Activated B cell treated with CpG ODN at 0.5 μM for 24 hours (primary cell): ENCODE results near the gene TTYH1. TPM values are rescaled to one million over a fixed set of nuclear protein-coding genes. Genes with fewer than 3 reads are reported as not detected.

ENCODE experiments used
- ATAC-seq: fragments of 200-7000 bp; cut with Tn5 transposase; one replicate; pipeline ENCODE4 v1.10.0; 2021; ENCODE audit warnings: low read depth, mild to moderate bottlenecking, moderate library complexity
- CTCF ChIA-PET: fragments of 350-600 bp; sonication (Branson Sonifier 250); formaldehyde crosslinking; loops from one replicate; lab custom pipeline; 2021; ENCODE audit warnings: antibody characterized with exemption; lab: Charles Lee
- POLR2A ChIA-PET: fragments of 350-600 bp; sonication (Branson Sonifier 250); formaldehyde crosslinking; loops from one replicate; lab custom pipeline; 2021; ENCODE audit warnings: antibody characterized with exemption; lab: Charles Lee
- DNase-seq: peaks from one replicate; pipeline ENCODE4 v3.0.0; 2022
- H3K27ac Mint-ChIP-seq: one replicate; pipeline ENCODE4 v1.8.0; 2020; ENCODE audit warnings: mixed read lengths
- H3K27me3 Mint-ChIP-seq: one replicate; pipeline ENCODE4 v1.8.0; 2021; ENCODE audit warnings: mixed read lengths
- H3K36me3 Mint-ChIP-seq: one replicate; pipeline ENCODE4 v1.8.0; 2021; ENCODE audit warnings: low read depth, mixed read lengths
- H3K4me1 Mint-ChIP-seq: one replicate; pipeline ENCODE4 v1.8.0; 2021; ENCODE audit warnings: mixed read lengths
- H3K4me3 Mint-ChIP-seq: one replicate; pipeline ENCODE4 v1.8.0; 2020; ENCODE audit warnings: mild to moderate bottlenecking, mixed read lengths
- H3K9me3 Mint-ChIP-seq: one replicate; pipeline ENCODE4 v1.8.0; 2020; ENCODE audit warnings: mixed read lengths
- intact Hi-C: fragments of 100-400 bp; cut with micrococcal nuclease; formaldehyde crosslinking; loops from one replicate; pipeline ENCODE4 v1.15.1; 2024
- total RNA-seq: library from RNA; stranded (reverse); gene quantifications from 2 replicates; pipeline ENCODE4 v1.2.3, GENCODE V29; 2022
- TF ChIP-seq, protein P1 (sequence below): fragments of 200-600 bp; IDR thresholded peaks from one replicate; pipeline ENCODE4 v1.8.0; 2022; ENCODE audit warnings: antibody characterized with exemption, mild to moderate bottlenecking

Gene TTYH1
- total RNA-seq, 1 donor from 2014 or later, result not detected

DNA sequence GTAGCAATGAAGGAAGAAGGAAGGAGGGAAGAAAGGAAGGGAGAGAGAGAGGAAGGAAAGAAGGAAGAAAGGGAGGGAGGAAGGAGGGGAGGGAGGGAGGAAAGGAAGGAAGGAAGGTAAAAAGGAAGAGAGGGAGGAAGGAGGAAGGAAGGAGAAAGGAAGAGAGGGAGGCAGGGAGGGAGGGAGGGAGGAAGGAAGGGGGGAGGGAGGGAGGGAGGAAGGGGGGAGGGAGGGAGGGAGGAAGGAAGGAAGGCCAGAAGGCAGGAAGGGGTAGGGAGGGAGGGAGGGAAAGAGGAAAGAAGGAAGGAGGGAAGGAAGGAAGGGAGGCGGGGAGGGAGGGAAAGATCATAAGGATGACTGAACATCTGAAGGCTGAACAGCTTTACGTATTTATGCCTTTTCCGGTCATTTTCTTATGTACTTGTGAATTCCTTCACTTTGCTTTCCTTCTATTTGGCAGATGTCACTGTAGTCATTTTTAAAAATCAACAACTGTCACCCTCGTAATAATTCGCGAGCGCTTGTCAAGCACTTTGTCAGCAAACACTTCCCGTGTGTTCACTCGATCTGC lies 6.7 kb upstream of the TTYH1 start:
- Mint-ChIP-seq H3K27ac (no peak overlapping the region), H3K4me1 (no peaks in the 10 kb centered on the region), H3K27me3 (peaks cover 15% of the 10 kb centered on the region), H3K4me3 (no peak overlapping the region), H3K36me3 (no peaks in the 10 kb centered on the region), H3K9me3 (no peaks in the 10 kb centered on the region)
- ChIA-PET POLR2A (no interaction called here), CTCF (interaction anchor here (1.1 kb wide), 1 partner anchor 17 kb away, joined by 3 read pairs; no protein-coding TSS in a partner anchor)
- no peak for DNase-seq
- ATAC-seq, result no peak
- TF ChIP-seq, protein P1, sequence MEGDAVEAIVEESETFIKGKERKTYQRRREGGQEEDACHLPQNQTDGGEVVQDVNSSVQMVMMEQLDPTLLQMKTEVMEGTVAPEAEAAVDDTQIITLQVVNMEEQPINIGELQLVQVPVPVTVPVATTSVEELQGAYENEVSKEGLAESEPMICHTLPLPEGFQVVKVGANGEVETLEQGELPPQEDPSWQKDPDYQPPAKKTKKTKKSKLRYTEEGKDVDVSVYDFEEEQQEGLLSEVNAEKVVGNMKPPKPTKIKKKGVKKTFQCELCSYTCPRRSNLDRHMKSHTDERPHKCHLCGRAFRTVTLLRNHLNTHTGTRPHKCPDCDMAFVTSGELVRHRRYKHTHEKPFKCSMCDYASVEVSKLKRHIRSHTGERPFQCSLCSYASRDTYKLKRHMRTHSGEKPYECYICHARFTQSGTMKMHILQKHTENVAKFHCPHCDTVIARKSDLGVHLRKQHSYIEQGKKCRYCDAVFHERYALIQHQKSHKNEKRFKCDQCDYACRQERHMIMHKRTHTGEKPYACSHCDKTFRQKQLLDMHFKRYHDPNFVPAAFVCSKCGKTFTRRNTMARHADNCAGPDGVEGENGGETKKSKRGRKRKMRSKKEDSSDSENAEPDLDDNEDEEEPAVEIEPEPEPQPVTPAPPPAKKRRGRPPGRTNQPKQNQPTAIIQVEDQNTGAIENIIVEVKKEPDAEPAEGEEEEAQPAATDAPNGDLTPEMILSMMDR, result no peak
- intact Hi-C loops, result no loop called here

DNA sequence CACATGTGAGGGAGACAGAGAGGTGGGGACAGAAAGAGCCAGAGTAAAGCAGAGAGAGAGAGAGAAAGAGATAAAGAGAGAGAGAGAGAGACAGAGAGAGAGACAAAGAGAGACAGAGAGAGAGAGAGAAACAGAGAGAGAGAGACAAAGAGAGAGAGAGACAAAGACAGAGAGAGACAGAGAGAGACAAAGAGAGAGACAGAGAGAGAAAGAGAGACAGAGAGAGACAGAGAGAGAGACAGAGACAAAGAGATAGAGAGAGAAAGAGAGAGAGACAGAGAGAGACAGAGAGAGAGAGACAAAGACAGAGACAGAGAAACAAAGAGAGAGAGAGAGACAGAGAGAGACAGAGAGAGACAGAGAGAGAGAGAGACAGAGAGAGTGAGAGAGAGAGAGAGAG lies 4.2 kb upstream of the TTYH1 start:
- peaks cover 2% of the 10 kb centered on the region for H3K9me3 Mint-ChIP-seq
- H3K36me3 Mint-ChIP-seq, result no peaks in the 10 kb centered on the region
- peaks cover 32% of the 10 kb centered on the region for H3K27me3 Mint-ChIP-seq
- TF ChIP-seq, protein P1, result no peak
- H3K4me3 Mint-ChIP-seq, result no peak overlapping the region
- CTCF ChIA-PET, result no interaction called here
- H3K4me1 Mint-ChIP-seq, result peaks cover 2% of the 10 kb centered on the region
- no peak overlapping the region for H3K27ac Mint-ChIP-seq
- ATAC-seq (no peak), DNase-seq (no peak)
- intact Hi-C loops, result no loop called here
- POLR2A ChIA-PET, result interaction anchor here (0.9 kb wide), 1 partner anchor 51 kb away, joined by 3 read pairs; no protein-coding TSS in a partner anchor

DNA sequence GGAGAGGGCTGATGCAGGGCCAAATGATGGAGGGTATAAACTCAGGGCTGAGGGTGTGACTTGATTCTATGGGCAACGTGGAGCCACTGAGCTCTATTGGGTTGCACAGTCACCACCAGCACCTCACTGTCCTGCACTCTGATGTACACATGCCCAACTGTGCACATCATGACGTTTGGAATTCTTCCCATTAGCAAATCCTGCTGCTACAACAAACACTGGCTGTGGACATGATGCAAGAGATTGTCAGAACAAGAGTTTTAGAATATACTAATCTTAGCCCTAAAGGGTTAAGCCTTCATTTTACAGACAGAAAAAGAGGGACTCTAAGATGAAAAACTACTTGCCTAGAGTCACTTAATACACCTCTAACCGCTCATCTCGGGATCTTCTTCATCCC lies 2.4 kb upstream of the TTYH1 start:
- no peaks in the 10 kb centered on the region for H3K36me3 Mint-ChIP-seq
- TF ChIP-seq, protein P1, result no peak
- H3K4me1 Mint-ChIP-seq, result peaks cover 7% of the 10 kb centered on the region
- ChIA-PET CTCF (no interaction called here), POLR2A (no interaction called here)
- ATAC-seq (no peak), DNase-seq (no peak)
- peaks cover 2% of the 10 kb centered on the region for H3K9me3 Mint-ChIP-seq
- H3K27me3 Mint-ChIP-seq, result peaks cover 41% of the 10 kb centered on the region
- H3K4me3 Mint-ChIP-seq, result no peak overlapping the region
- H3K27ac Mint-ChIP-seq, result no peak overlapping the region
- intact Hi-C loops, result no loop called here

DNA sequence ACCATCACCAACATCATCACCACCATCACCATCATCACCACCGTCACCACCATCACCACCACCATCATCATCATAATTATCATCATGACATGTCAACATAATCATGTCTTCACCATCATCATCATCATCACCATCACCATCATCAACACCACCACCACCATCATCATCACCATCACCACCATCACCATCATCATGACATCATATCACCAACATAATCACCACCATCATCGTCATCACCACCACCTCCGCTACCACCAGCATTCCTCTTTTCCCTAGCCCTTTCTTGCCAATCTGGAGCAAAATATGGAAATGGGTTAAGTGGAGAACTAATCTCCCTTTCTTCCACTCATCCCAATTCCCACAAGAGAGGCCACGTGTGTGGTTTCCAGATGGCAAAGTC lies 1.1 kb upstream of the TTYH1 start:
- ATAC-seq (no peak), DNase-seq (no peak)
- peaks cover 46% of the 10 kb centered on the region for H3K27me3 Mint-ChIP-seq
- TF ChIP-seq, protein P1, result no peak
- POLR2A ChIA-PET, result no interaction called here
- peaks cover 2% of the 10 kb centered on the region for H3K9me3 Mint-ChIP-seq
- peaks cover 11% of the 10 kb centered on the region for H3K4me1 Mint-ChIP-seq
- CTCF ChIA-PET, result no interaction called here
- H3K36me3 Mint-ChIP-seq, result no peaks in the 10 kb centered on the region
- H3K4me3 Mint-ChIP-seq, result no peak overlapping the region
- intact Hi-C loops, result no loop called here
- H3K27ac Mint-ChIP-seq, result no peak overlapping the region

DNA sequence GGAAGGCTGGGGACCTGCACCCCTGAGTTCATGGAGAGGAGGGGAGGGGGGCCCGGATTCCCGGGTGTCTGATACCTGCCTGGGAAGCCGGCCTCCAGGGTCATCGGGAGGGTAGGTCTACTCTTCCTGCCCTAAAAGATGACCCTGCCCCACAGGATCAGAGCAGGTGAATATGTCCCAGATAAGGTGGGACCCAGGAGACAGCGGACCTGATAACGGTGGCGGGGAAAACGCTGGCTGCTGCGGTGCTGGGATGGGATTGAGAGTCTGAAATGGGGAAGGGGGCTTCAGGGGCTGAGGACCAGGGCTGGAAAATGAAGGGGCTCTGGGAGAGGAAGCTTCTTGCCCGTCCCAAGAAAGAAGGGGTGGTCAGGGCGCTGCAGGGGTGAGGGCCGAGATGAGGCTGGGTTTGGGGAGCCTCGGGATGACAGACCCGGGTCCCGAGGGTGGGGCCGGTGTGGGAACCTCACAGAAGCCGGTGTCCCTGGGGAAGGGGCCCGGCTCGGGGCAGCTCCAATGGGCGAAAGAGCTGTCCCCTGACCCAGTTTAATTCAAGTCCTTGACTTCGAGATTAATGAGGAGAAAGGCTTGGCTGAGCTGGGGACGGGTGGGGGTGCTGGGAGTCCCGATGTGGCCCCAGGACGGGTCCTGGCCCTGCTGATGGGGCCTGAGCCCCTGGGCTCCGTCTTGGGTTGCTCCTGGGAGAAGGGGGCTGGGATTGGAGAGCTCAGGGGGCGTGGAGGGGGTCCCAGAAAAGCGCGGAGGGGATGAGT lies 823 bp downstream of the TTYH1 start:
- no peak for ATAC-seq
- CTCF ChIA-PET, result no interaction called here
- no peak overlapping the region for H3K4me3 Mint-ChIP-seq

More for the DNA sequence above, 823 bp downstream of the TTYH1 start:
- peaks cover 52% of the 10 kb centered on the region for H3K27me3 Mint-ChIP-seq
- TF ChIP-seq, protein P1, result no peak
- H3K36me3 Mint-ChIP-seq, result no peaks in the 10 kb centered on the region
- DNase-seq, result no peak
- peaks cover 2% of the 10 kb centered on the region for H3K9me3 Mint-ChIP-seq
- peaks cover 11% of the 10 kb centered on the region for H3K4me1 Mint-ChIP-seq
- H3K27ac Mint-ChIP-seq, result no peak overlapping the region
- intact Hi-C loops, result no loop called here
- POLR2A ChIA-PET, result no interaction called here
